Right hindlimb (tissue), 1 donor: ENCODE data around the gene TMEM221.

Experiments used
- DNase-seq: peaks from one replicate; pipeline ENCODE4 v3.0.0-alpha.2; 2018

The TMEM221 gene

DNA sequence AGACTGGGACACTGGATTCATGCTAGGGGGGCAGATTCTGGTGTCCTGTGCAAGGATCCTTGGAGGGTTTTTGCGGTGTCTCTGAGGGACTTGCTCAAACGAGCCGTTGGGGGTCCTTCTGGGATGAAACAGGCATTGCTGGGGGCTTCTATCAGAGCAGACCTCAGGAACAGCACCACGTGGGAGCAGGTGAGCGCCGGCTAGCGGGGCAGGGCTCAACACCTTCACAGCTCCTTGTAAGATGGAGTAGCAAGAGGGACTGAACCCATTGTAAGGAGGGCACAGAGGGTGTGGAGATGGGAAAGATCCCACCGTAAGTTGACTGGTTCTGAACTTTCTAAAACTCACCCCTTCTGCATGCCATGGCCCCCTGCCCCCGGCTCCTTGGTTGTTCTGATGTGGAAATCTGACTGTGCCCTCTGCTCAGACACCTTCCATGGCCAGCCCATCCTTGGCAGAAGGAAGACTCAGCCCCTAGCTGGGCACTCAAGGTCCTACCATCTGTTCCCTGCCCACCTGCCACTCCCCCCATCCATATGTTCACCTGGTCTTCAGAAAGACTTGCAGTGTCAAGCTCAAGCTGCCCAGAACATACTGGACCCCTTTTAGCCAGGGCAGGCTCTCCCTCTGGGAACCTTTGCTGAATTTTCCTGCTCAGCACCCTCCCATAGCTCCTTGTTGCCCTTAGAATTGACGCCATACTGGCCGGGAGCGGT, 23.1 kb upstream of the TMEM221 start:
- DNase-seq, result no peak

DNA sequence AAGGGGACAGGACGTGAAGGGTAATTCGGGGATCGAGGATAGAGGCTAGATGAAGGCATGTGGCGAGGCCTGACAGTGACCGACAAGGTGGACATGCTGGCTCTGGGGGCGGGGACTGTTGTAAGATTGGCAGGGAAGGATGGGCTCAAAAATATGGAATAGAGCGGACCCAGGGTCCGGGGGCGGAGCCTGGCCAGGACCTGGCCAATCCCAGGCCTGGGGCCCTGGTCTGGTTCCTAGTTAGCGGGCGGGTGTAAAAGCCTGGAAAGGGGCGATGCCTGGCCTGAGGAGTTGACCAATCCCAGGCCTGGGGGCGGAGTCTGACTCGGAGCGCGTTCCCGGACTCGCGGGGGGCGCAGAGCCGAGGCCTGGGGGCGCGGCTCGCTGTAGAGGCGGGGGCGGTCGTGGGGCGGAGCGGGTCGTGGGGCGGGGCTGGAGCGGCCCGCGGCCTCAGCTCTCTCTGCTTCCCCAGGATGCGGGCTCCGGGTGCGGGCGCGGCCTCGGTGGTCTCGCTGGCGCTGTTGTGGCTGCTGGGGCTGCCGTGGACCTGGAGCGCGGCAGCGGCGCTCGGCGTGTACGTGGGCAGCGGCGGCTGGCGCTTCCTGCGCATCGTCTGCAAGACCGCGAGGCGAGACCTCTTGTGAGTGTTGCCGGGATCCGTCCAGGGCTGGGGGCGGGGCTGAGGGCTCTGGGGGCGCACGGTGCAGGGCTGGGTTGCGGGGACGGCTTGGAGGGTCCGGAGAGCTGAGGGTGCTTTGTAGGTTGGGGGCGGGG, 21.8 kb upstream of the TMEM221 start, which contains the start of gene SLC27A1:
Gene SLC27A1, plus strand, starts transcription at position 457 of the 774 bp plus-strand sequence. Its CDS starts 17 bp downstream, at position 474.
- peak; percentile 100 for DNase-seq

DNA sequence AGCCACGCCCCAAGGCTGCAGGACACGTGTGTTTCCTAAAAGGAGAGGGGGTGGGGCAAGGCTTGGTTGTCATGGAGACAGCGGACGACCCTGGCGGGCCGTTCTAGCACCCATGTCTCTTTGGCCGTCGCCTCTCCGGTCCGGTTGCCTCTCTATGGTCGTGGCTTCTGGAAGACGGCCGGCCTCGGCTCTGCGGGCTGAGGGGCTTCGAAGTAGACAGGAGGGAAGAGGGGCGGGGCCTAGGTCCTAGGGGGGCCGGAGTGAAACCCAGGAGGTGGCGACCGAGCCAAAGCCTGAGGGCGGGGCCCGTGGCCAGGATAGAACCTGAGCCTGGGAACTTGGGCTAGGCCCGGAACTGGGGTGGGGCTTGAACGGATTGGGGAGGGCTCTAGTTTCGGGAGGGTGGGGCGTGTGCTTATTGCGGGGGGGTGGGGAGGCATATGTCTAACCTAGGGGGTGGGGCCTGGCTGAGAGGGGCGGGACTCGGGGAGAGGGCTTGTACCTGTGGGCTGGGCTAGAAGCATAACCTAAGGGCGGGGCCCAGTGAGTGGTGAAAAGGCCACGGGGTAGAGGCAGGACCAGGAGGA, 21.1 kb upstream of the TMEM221 start:
- peak; percentile 95 for DNase-seq

- DNase-seq, result no peak
These were observed 20.6 kb upstream of the TMEM221 start for GRCh38 chr19:17469092-17469480.

DNA sequence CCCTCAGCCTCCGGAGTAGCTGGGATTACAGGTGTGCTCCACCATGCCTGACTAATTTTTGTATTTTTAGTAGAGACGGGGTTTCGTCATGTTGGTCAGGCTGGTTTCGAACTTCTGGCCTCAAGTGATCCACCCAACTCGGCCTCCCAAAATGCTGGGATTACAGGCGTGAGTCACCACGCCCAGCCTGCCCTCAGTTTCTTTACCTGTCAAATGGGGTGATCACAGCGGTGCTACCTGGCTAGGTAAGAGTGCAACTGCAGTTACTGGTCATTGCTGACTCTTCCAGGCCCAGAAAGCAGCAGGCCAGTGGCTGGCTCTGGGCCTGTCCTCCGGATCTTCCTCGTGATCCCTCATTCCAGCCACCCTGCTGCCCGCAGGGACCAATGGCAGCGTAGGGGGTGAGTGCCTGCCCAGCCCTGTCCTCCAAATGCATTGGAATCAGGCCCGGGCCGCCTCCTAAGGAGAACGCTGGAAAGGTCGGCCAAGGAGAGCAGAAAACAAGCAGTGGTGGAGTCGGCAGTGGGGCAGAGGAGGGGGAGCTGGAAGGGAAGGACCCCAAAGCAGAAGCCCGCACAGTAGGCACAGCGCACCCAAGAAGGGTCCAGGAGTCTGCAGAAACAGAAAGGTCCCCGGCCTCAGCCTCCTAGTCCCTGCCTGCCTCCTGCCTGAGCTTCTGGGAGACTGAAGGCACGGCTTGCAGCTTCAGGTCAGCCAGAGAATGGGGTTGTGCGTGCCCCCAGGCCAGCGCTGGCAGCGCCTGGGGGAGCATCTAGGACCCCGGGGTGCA, 20.0 kb upstream of the TMEM221 start:
- no peak for DNase-seq

DNA sequence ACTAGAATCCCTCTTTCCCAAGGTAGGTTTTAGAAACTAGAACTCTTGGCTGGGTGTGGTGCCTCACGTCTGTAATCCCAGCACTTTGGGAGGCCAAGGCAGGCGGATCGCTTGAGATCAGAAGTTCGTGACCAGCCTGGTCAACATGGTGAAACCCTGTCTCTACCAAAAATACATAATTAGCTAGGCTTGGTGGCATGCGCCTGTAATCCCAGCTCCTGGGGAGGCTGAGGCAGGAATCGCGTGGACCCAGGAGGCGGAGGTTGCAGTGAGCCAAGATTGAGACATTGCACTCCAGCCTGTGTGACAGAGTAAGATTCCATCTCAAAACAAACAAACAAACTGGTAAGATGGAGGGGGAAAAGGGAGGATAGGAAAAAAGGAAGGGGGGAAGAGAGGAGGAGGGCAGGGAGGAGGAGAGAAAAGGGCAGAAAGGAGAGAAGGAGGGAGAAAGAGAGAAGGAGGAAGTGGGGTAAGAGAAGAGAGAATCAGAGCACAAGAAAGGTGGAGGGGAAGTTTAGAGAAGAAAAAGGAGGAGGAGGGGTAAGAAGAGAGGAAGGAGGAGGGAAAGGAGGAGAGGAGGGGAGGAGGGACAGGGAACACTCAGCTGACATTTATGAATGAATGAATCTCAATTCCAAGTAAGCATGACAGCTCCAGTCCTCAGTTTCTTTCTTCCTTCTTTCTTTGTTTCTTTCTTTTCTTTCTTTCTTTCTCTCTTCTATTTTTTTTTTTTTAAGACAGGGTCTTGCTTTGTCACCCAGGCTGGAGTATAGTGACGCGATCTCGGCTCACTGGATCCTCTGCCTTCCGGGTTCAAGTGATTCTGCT, 19.2 kb upstream of the TMEM221 start:
- DNase-seq, result no peak

DNA sequence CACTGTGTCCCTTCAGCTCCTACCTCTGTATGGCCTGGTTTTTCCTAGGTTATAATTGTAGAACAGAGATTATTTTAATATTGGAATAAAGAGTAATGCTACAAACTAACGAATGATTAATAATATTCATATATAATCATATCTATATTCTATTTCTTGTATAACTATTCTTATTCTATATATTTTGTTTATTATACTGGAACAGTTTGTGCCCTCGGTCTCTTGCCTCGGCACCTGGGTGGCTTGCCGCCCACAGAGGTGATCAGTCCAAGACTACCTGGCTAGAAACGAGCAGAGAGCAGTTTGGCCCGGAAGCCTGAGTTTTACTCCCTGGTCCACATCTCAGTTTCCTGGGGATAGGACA, 18.0 kb upstream of the TMEM221 start:
- DNase-seq, result no peak

DNA sequence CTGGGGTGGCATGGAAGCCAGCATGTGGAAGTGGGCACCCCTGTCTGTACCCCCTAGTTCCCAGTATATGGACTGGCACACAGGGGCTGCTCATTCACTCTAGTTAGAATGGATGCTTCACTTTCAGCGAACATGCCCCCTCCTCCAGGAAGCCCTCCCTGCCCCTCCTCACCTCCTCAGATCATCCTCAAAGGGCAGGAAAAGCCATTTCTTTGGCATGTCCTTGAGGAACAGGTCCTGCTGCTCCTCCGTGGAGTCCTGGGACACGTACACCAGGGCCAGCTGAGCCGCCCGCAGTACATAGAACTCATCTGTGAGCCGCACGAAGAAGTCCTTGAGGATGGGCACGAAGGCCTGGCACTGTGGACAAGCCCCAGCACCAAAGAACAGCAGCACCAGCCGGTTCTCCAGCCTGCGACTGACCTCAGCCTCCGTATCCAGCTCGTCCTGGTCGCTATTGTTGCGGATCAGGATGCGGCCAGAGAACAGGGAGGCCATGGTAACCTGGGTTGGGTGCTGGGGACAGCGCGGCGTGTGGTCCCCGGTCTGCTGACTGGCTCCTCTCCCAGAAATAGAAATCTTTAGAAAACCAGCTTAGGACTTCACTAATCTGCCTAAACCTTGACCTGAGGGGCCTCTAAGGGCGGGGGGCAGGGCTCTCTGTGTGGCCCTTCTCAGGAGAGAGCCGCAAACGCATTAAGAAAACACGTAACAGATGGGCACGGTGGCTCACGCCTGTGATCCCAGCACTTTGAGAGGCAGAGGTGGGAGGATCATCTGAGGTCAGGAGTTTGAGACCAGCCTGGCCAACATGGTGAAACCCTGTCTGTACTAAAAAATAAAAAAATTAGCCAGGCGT, 12.1 kb upstream of the TMEM221 start, which contains the start of gene NXNL1:
Gene NXNL1, minus strand, starts transcription at position 555 of the 859 bp plus-strand sequence. Its CDS starts 57 bp downstream, at position 498.
- DNase-seq, result no peak

DNA sequence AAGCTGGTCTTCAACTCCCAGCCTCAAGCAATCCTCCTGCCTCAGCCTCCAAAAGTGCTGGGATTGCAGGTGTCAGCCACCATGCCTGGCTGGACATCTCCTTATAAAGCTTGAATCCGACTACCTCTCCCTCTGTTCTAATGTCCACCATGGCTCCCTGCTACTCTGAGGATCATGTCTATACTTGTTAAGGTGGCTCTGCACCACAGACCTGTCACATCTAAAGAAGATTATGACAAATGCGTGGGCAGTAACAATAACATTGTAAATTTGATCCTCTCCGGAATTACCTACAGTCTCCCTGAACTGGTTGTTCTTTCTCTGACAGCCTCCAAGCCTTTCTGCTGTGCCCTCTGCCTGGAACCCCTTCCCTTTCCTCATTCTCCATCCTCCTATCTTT, 10.5 kb upstream of the TMEM221 start:
- DNase-seq, result no peak

DNA sequence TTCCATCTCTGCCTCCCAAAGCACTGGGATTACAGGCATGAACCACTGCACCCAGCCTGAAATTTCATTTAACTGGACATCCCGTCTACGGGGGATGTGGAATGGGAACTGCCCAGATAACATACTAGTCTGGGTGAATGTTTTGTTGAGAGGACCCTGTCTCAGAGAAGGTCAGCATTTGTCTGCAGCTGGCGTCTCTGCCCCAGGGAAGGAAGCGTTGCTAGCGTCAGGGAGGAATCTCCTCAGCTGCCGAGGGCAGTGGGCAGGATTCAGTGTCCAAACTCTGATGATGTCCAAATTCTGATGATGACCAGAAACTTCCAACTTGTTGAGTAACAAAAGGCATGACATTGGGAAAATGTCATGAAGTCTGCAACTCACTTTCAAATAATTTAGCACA, 9.1 kb upstream of the TMEM221 start:
- no peak for DNase-seq

GRCh38 chr19:17456127-17456526, 7.7 kb upstream of the TMEM221 start:
- DNase-seq, result no peak

- no peak for DNase-seq
These were observed 7.0 kb upstream of the TMEM221 start for GRCh38 chr19:17455308-17456123.

GRCh38 chr19:17454576-17455071, 6.2 kb upstream of the TMEM221 start:
- DNase-seq, result no peak

DNA sequence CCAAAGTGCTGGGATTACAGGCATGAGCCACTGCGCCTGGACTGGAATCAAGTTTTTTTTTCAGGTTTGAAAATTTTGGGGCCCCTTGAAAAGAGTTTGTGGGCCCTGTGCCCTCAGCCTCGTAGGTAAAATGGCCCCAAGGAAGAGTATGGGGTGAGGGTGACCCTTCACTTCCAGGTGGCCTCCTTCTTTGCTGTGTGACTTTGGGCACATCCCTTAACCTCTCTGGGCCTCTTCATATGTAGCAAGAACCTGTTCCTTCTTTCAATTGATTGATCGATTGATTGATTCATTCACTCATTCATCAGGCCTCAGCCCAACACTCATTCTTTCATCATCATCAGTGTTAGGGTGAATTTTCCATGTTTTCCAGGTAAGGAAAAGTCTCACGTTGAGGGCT, 3.4 kb upstream of the TMEM221 start:
- no peak for DNase-seq

DNA sequence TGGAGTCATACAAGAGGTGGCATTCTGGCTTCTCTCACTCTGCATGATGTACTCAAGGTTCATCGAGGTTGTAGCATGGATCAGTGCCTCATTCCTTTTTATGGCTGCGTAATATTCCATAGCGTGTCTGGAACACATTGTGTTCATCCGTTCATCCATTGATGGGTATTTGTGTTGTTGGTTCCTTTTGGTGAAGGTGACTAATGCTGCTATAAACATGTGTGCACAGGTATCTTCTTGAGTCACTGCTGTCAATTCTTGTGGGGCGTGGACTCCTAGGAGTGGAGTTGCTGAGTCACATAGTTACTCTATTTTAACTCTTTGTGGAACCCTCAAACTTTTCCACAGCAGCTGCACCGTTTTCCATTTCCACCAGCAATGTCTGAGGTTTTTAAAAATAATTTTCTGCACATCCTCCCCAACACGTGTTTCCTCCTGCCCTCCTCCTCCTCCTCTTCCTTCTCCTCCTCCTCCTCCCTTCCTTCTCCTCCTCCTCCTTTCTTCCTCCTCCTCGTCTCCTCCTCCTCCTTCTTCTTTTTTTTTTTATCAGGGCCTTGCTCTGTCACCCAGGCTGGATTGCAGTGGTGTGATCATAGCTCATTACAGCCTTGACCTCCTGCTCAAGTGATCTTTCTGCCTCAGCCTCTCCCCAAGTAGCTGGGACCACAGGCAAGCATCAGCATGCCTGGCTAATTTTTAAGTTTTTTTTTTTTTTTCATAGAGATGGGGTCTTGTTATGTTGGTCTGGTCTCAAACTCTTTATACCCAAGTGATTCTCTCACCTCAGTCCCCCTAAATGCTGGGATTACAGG, 2.0 kb upstream of the TMEM221 start:
- no peak for DNase-seq

DNA sequence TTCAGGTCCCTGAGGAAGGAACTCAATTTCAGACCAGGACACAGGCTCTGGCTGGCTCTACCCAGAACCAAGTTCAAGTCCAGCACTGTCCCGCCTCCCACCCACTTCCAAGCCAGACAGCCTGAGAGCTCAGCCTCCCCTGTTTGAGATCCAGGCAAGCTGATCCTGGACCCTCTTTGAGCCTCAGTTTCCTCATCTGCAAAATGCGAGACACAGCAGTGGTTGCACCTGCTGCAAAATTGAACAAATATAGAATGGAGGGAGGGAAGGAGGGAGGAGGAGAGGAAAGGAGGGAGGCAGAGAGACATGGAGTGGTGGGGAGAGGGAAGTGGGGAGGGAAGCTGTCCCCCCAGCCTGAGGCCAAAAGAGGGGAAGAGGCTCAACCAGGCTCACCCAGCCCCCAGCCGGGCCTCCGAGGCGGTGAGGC, 751 bp downstream of the TMEM221 start:
- DNase-seq, result no peak

- DNase-seq, result no peak
These were observed 2.8 kb downstream of the TMEM221 start for GRCh38 chr19:17445526-17446165.

DNA sequence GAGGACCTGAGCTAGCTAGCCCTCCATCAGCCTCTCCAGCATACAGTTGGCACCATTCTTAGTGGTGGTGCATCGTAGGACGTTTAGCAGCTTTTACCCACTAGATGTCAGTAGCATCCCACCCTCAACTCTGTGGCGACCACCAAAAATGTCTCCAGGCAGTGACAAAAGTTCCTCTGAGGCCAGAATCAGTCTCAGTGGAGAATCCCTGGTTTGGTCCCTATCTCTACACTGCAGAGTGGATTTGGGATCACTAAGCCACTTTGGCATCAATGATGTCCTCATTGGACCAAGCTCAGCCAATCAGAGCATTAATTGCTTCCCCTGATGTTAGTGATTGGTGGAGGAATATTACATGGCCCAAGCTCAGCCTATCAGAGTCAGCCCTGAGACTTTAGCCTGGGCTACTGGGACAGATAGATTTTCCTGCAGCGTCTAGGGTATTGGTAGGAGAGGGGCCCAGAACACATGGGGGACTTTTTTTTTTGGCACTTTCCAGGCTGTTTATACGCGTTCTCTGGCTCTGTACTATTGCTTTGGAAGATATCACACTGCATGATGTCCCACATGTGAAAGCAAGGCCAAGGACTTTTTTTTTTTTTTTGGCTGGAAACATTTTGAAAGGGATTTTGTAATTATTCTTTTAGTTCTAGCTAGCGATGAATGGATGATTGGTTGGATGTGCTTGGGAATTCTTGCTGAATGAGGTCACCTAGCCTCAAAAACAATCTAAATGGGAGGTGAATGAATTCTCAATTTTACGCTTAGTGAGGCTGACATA, 7.0 kb downstream of the TMEM221 start:
- DNase-seq, result peak; percentile 43
